Astrocyte (in vitro differentiated cells and primary cell): ENCODE measurements around the gene DOCK1. TPM values are rescaled to one million over a fixed set of nuclear protein-coding genes. Genes with fewer than 3 reads are reported as not detected.

Experiments
- DNase-seq: peaks from one replicate; pipeline ENCODE4 v3.0.0-alpha.2; 2010; ENCODE audit warnings: low read depth
- FAIRE-seq: peaks from 2 replicates; lab custom pipeline; 2011; peaks lifted over from hg19 to GRCh38; lab: Jason Lieb, UNC
- H2AFZ ChIP-seq: 2 replicates; pipeline ENCODE4 v1.6.0; 2012; ENCODE audit warnings: low read depth, low read length, inconsistent platforms
- H3K27ac ChIP-seq: 2 replicates; pipeline ENCODE4 v1.5.1; 2011; ENCODE audit warnings: low read depth, low read length, inconsistent platforms
- H3K27me3 ChIP-seq: 2 replicates; pipeline ENCODE4 v1.6.0; 2011; ENCODE audit warnings: low read length, inconsistent platforms; ENCODE audit not compliant: insufficient read depth
- H3K36me3 ChIP-seq: 2 replicates; pipeline ENCODE4 v1.5.1; 2011; ENCODE audit warnings: low read length, inconsistent platforms; ENCODE audit not compliant: insufficient read depth
- H3K4me1 ChIP-seq: 2 replicates; pipeline ENCODE4 v1.5.1; 2011; ENCODE audit warnings: low read length, inconsistent platforms; ENCODE audit not compliant: insufficient read depth
- H3K4me2 ChIP-seq: 2 replicates; pipeline ENCODE4 v1.6.0; 2012; ENCODE audit warnings: low read length, inconsistent platforms
- H3K4me3 ChIP-seq: 2 replicates; pipeline ENCODE4 v1.5.1; 2011; ENCODE audit warnings: low read depth, mild to moderate bottlenecking, low read length, inconsistent platforms; ENCODE audit not compliant: insufficient read depth
- H3K79me2 ChIP-seq: 2 replicates; pipeline ENCODE4 v1.6.0; 2012; ENCODE audit warnings: mild to moderate bottlenecking, low read length, inconsistent platforms; ENCODE audit not compliant: insufficient read depth
- H3K9ac ChIP-seq: 2 replicates; pipeline ENCODE4 v1.6.0; 2012; ENCODE audit warnings: mild to moderate bottlenecking, low read length, inconsistent platforms
- H3K9me3 ChIP-seq: 2 replicates; pipeline ENCODE4 v1.5.1; 2012; ENCODE audit warnings: low read depth, mild to moderate bottlenecking, low read length, inconsistent platforms; ENCODE audit not compliant: insufficient read depth
- H4K20me1 ChIP-seq: 2 replicates; pipeline ENCODE4 v1.6.0; 2012; ENCODE audit warnings: low read length, inconsistent platforms; ENCODE audit not compliant: insufficient read depth
- H3K27ac Mint-ChIP-seq: one replicate; pipeline ENCODE4 v1.8.0; 2021; ENCODE audit warnings: mild to moderate bottlenecking, mixed read lengths; ENCODE audit not compliant: unreplicated experiment
- H3K27me3 Mint-ChIP-seq: one replicate; pipeline ENCODE4 v1.8.0; 2021; ENCODE audit warnings: low read depth, mixed read lengths; ENCODE audit not compliant: unreplicated experiment
- H3K36me3 Mint-ChIP-seq: one replicate; pipeline ENCODE4 v1.8.0; 2021; ENCODE audit warnings: low read depth, mixed read lengths; ENCODE audit not compliant: unreplicated experiment
- H3K4me1 Mint-ChIP-seq: one replicate; pipeline ENCODE4 v1.8.0; 2021; ENCODE audit warnings: low read depth, mixed read lengths; ENCODE audit not compliant: unreplicated experiment
- H3K4me3 Mint-ChIP-seq: one replicate; pipeline ENCODE4 v1.8.0; 2021; ENCODE audit warnings: mild to moderate bottlenecking, moderate library complexity, mixed read lengths; ENCODE audit not compliant: unreplicated experiment
- H3K9me3 Mint-ChIP-seq: one replicate; pipeline ENCODE4 v1.8.0; 2021; ENCODE audit warnings: mild to moderate bottlenecking, mixed read lengths; ENCODE audit not compliant: unreplicated experiment
- CTCF ChIP-seq: IDR thresholded peaks from 2 replicates; pipeline ENCODE4 v1.5.1; 2011; ENCODE audit warnings: low read depth, mild to moderate bottlenecking, inconsistent platforms, low read length, moderate library complexity; ENCODE audit not compliant: insufficient read depth
- EZH2 ChIP-seq: IDR thresholded peaks from 2 replicates; pipeline ENCODE4 v1.6.1; 2012; ENCODE audit warnings: mild to moderate bottlenecking, low read length, inconsistent platforms; ENCODE audit not compliant: insufficient read depth
- total RNA-seq: library from RNA; stranded (reverse); gene quantifications from 2 replicates; pipeline ENCODE4 v1.2.1, GENCODE V29; 2021

DOCK1 gene
- total RNA-seq, 1 donor from 2014 or later = 42.5 TPM

- Mint-ChIP-seq H3K4me3 (no peak overlapping the region), H3K36me3 (peaks cover 4% of the 10 kb centered on the region), H3K27me3 (no peaks in the 10 kb centered on the region), H3K27ac (no peak overlapping the region), H3K4me1 (no peaks in the 10 kb centered on the region), H3K9me3 (no peaks in the 10 kb centered on the region)
- no peaks in the 10 kb centered on the region for H3K79me2 ChIP-seq
- H3K9me3 ChIP-seq = no peaks in the 10 kb centered on the region
- no peak overlapping the region for H3K4me3 ChIP-seq
- H3K27me3 ChIP-seq = no peaks in the 10 kb centered on the region
- H3K27ac ChIP-seq = no peak overlapping the region
- FAIRE-seq (no peak), DNase-seq (no peak)
- H2AFZ ChIP-seq = no peak overlapping the region
- TF ChIP-seq CTCF (no peak), EZH2 (no peak)
- H4K20me1 ChIP-seq = peaks cover 28% of the 10 kb centered on the region
- no peak overlapping the region for H3K4me2 ChIP-seq
- H3K4me1 ChIP-seq = no peaks in the 10 kb centered on the region
- H3K36me3 ChIP-seq = no peaks in the 10 kb centered on the region
- no peak overlapping the region for H3K9ac ChIP-seq
Measured at GRCh38 chr10:127319691-127320090, 414.5 kb downstream of the DOCK1 start.

GRCh38 chr10:127320176-127320575, 414.9 kb downstream of the DOCK1 start:
- no peak for TF ChIP-seq CTCF
- TF ChIP-seq EZH2 = no peak
- DNase-seq (no peak), FAIRE-seq (no peak)
- Mint-ChIP-seq H3K4me1 (no peaks in the 10 kb centered on the region), H3K27me3 (no peaks in the 10 kb centered on the region), H3K4me3 (no peak overlapping the region), H3K36me3 (peaks cover 4% of the 10 kb centered on the region), H3K27ac (no peak overlapping the region), H3K9me3 (no peaks in the 10 kb centered on the region)
- Histone ChIP-seq H3K4me1 (no peaks in the 10 kb centered on the region), H3K79me2 (no peaks in the 10 kb centered on the region), H3K9ac (no peak overlapping the region), H4K20me1 (peaks cover 24% of the 10 kb centered on the region), H3K4me3 (no peak overlapping the region), H2AFZ (no peak overlapping the region), H3K36me3 (no peaks in the 10 kb centered on the region), H3K9me3 (no peaks in the 10 kb centered on the region), H3K27me3 (no peaks in the 10 kb centered on the region), H3K4me2 (no peak overlapping the region), H3K27ac (no peak overlapping the region)

- no peak overlapping the region for H3K4me3 ChIP-seq
- H3K9me3 ChIP-seq = no peaks in the 10 kb centered on the region
- H2AFZ ChIP-seq = no peak overlapping the region
- H3K36me3 ChIP-seq = no peaks in the 10 kb centered on the region
- H3K4me1 ChIP-seq = no peaks in the 10 kb centered on the region
- no peak overlapping the region for H3K4me2 ChIP-seq
- no peaks in the 10 kb centered on the region for H3K79me2 ChIP-seq
- no peak overlapping the region for H3K27ac Mint-ChIP-seq
- H3K27ac ChIP-seq = no peak overlapping the region
- H3K9ac ChIP-seq = no peak overlapping the region
- DNase-seq (no peak), FAIRE-seq (no peak)
- peaks cover 24% of the 10 kb centered on the region for H4K20me1 ChIP-seq
- H3K27me3 ChIP-seq = no peaks in the 10 kb centered on the region
- no peaks in the 10 kb centered on the region for H3K9me3 Mint-ChIP-seq
- no peak overlapping the region for H3K4me3 Mint-ChIP-seq
- no peaks in the 10 kb centered on the region for H3K27me3 Mint-ChIP-seq
- H3K4me1 Mint-ChIP-seq = no peaks in the 10 kb centered on the region
- peaks cover 4% of the 10 kb centered on the region for H3K36me3 Mint-ChIP-seq
- no peak for TF ChIP-seq CTCF
- TF ChIP-seq EZH2 = no peak
Measured at GRCh38 chr10:127322286-127322685, 417.1 kb downstream of the DOCK1 start.
